GM23248 (cell line): ENCODE data around the gene CEP131. TPM values are rescaled to one million over a fixed set of nuclear protein-coding genes. Genes with fewer than 3 reads are reported as not detected.

Experiments used
- DNase-seq: peaks from one replicate; pipeline ENCODE4 v3.0.0-alpha.2; 2015
- H2AFZ ChIP-seq: fragments of 200-600 bp; sonication (generic); 2 replicates; pipeline ENCODE4 v1.6.1; 2016; ENCODE audit warnings: antibody characterized with exemption
- H3F3A ChIP-seq: fragments of 200-600 bp; sonication (generic); 2 replicates; pipeline ENCODE4 v1.6.1; 2016; ENCODE audit warnings: mild to moderate bottlenecking, antibody characterized with exemption, mixed run types; ENCODE audit not compliant: insufficient read depth
- H3K27ac ChIP-seq: fragments of 200-600 bp; sonication (generic); 2 replicates; pipeline ENCODE4 v1.5.1; 2016; ENCODE audit warnings: mild to moderate bottlenecking
- H3K27me3 ChIP-seq: fragments of 200-600 bp; sonication (generic); replicated peaks from 2 replicates; pipeline ENCODE4 v1.6.1; 2016; ENCODE audit warnings: mild to moderate bottlenecking; ENCODE audit not compliant: insufficient read depth
- H3K36me3 ChIP-seq: fragments of 200-600 bp; sonication (generic); 2 replicates; pipeline ENCODE4 v1.6.1; 2016; ENCODE audit warnings: low read depth, mild to moderate bottlenecking
- H3K4me1 ChIP-seq: fragments of 200-600 bp; sonication (generic); 2 replicates; pipeline ENCODE4 v1.6.1; 2016; ENCODE audit warnings: mild to moderate bottlenecking; ENCODE audit not compliant: insufficient read depth
- H3K4me2 ChIP-seq: fragments of 200-600 bp; sonication (generic); one replicate; pipeline ENCODE4 v1.6.1; 2016; ENCODE audit warnings: mild to moderate bottlenecking; ENCODE audit not compliant: unreplicated experiment
- H3K4me3 ChIP-seq: fragments of 200-600 bp; sonication (generic); 2 replicates; pipeline ENCODE4 v1.5.1; 2016; ENCODE audit warnings: mild to moderate bottlenecking
- H3K79me2 ChIP-seq: fragments of 200-600 bp; sonication (generic); 2 replicates; pipeline ENCODE4 v1.6.1; 2016; ENCODE audit warnings: mild to moderate bottlenecking; ENCODE audit not compliant: insufficient read depth
- H3K9ac ChIP-seq: fragments of 200-600 bp; sonication (generic); 2 replicates; pipeline ENCODE4 v1.6.1; 2016; ENCODE audit warnings: mild to moderate bottlenecking
- H3K9me2 ChIP-seq: fragments of 200-600 bp; sonication (generic); 2 replicates; pipeline ENCODE4 v1.6.1; 2016; ENCODE audit warnings: mixed run types, mild to moderate bottlenecking, moderate library complexity; ENCODE audit not compliant: insufficient read depth
- H3K9me3 ChIP-seq: fragments of 200-600 bp; sonication (generic); one replicate; pipeline ENCODE4 v1.6.1; 2017; ENCODE audit warnings: low read depth
- H4K20me1 ChIP-seq: fragments of 200-600 bp; sonication (generic); 2 replicates; pipeline ENCODE4 v1.6.0; 2016; ENCODE audit not compliant: insufficient read depth
- EZH2 ChIP-seq: fragments of 200-600 bp; sonication (generic); IDR thresholded peaks from 2 replicates; pipeline ENCODE4 v1.6.1; 2018; ENCODE audit warnings: antibody characterized with exemption, mild to moderate bottlenecking; ENCODE audit not compliant: insufficient read depth, poor library complexity, severe bottlenecking
- EZH2phosphoT487 ChIP-seq: fragments of 200-600 bp; sonication (generic); IDR thresholded peaks from 2 replicates; pipeline ENCODE4 v1.6.1; 2018; ENCODE audit warnings: antibody characterized with exemption, moderate library complexity, mild to moderate bottlenecking, low read depth; ENCODE audit not compliant: insufficient read depth
- WGBS, 2 experiments: methylation state at CpG; one replicate each; pipeline ENCODE4 v1.1.6; 2015 to 2017; ENCODE audit warnings: low lambda C conversion rate in 2 of 2, low coverage in 1 of 2; ENCODE audit errors: missing lambda C conversion rate in 2 of 2; 5-methylcytosine and 5-hydroxymethylcytosine counted together
- in situ Hi-C: fragments of 300-500 bp; cut with MboI; formaldehyde crosslinking; loops from 2 replicates; pipeline ENCODE4 v1.15.0; 2020
- polyA plus RNA-seq: library from polyadenylated mRNA; unstranded; fragments of >200 nt; fragmentation: Nextera tagmentation; extraction: Ambion mirVana; gene quantifications from 2 replicates; pipeline ENCODE4 v1.2.1, GENCODE V29; 2016
- total RNA-seq: library from RNA; depleted of rRNA; stranded (reverse); fragments of >200 nt; shearing (Covaris generic); gene quantifications from 2 replicates; pipeline ENCODE4 v1.2.3, GENCODE V29; 2014

Gene CEP131
- total and polyA plus RNA-seq, 2 experiments from 2014 or later = 5.6 to 8.0 TPM

- Histone ChIP-seq H3K27me3 (no peaks in the 10 kb centered on the region; the same call in 1 of the 2 replicates), H3K4me1 (no peaks in the 10 kb centered on the region), H3K9ac (no peak overlapping the region), H3K4me2 (no peak overlapping the region), H3K79me2 (no peaks in the 10 kb centered on the region), H3K9me3 (no peaks in the 10 kb centered on the region), H3F3A (0 out of 2 replicates have a peak, but pooled peaks cover 9% of the 10 kb centered on the region), H3K9me2 (no peaks in the 10 kb centered on the region), H2AFZ (no peak overlapping the region), H3K36me3 (no peaks in the 10 kb centered on the region), H4K20me1 (no peaks in the 10 kb centered on the region), H3K27ac (no peak overlapping the region), H3K4me3 (no peak overlapping the region)
- 83 to 86% methylated on average over 8 of the region's 8 CpGs for WGBS, 2 experiments
- in situ Hi-C loops = no loop called here
- TF ChIP-seq EZH2phosphoT487 = no peak
- no peak for TF ChIP-seq EZH2
- no peak for DNase-seq
Measured at GRCh38 chr17:81152288-81152828, 70.4 kb downstream of the CEP131 start.

DNA sequence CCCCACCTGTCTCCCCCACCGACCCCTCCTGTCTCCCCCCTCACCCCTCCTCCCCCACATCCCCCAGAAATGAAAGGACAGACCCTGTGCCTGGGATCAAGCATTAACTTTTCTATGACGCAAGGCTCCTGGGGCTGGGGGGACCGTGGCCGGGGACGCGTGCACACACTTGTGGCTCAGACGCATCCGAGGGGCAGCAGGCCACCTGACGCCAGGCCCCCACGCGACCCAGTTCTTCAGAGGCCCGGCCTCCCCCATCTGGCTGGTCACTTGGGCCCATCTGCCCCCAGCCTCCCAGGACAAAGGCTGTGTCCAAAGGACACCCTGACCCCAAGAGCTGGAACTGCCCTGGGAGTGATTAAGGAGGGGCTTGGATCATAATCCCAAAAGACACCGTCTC lies 71.5 kb downstream of the CEP131 start:
- in situ Hi-C loops = no loop called here

DNA sequence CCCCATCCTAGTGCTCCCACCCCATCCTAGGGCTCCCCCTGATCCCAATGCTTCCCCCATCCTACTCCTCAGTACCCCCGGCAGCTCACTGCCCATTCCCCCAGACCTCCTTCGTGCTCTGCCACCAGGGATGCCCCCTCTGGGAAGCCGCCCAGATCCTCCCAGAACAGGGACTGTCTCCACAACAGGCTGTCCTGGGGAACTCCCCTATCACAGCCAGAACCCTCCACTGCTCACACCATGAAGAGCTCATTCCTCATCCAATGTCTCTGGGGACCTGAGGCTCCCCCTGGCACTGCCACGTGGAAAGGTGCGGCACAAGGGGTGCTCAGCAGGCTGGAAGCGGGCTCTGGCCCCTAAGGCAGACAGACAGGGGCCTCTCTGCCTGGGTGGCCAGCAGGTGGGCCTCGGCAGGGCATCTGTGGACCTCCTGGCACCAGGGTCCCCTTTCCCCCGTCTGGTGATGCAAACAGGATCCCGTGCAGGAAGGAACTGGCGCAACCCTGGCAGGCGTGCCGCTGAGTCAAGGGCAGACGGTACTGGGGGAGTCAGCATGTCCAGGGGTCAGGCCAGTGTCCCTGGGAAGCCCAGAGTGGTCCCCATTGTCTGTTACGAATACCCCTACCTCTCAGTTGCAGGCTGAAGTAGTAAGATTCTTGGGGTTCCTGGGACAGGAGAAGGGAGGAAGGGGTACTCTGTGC lies 72.2 kb downstream of the CEP131 start:
- Histone ChIP-seq H3K4me1 (no peaks in the 10 kb centered on the region), H3K9ac (no peak overlapping the region), H3K27me3 (no peaks in the 10 kb centered on the region; the same call in 1 of the 2 replicates), H3K27ac (no peak overlapping the region), H3K4me2 (no peak overlapping the region), H3K9me2 (no peaks in the 10 kb centered on the region), H3K79me2 (no peaks in the 10 kb centered on the region), H3K9me3 (no peaks in the 10 kb centered on the region), H2AFZ (no peak overlapping the region), H4K20me1 (no peaks in the 10 kb centered on the region), H3K36me3 (no peaks in the 10 kb centered on the region), H3F3A (0 out of 2 replicates have a peak, but pooled peaks cover 9% of the 10 kb centered on the region), H3K4me3 (no peak overlapping the region)
- 57 to 62% methylated on average over 14 of the region's 14 CpGs for WGBS, 2 experiments
- in situ Hi-C loops = no loop called here
- TF ChIP-seq EZH2phosphoT487 (no peak), EZH2 (no peak)
- DNase-seq = peak; percentile 42

More for the DNA sequence above, 71.5 kb downstream of the CEP131 start:
- no peaks in the 10 kb centered on the region for H3K4me1 ChIP-seq
- no peak for TF ChIP-seq EZH2
- TF ChIP-seq EZH2phosphoT487 = no peak
- H3K4me3 ChIP-seq = no peak overlapping the region
- no peaks in the 10 kb centered on the region for H3K9me2 ChIP-seq
- WGBS, 2 experiments = 56 to 71% methylated on average over 3 to 12 of the region's 13 CpGs
- no peak overlapping the region for H3K4me2 ChIP-seq
- no peaks in the 10 kb centered on the region; the same call in 1 of the 2 replicates for H3K27me3 ChIP-seq
- H3K27ac ChIP-seq = no peak overlapping the region
- no peaks in the 10 kb centered on the region for H3K79me2 ChIP-seq
- H2AFZ ChIP-seq = no peak overlapping the region
- no peaks in the 10 kb centered on the region for H3K36me3 ChIP-seq
- H3F3A ChIP-seq = 0 out of 2 replicates have a peak, but pooled peaks cover 9% of the 10 kb centered on the region
- H3K9ac ChIP-seq = no peak overlapping the region
- no peaks in the 10 kb centered on the region for H3K9me3 ChIP-seq
- H4K20me1 ChIP-seq = no peaks in the 10 kb centered on the region
- no peak for DNase-seq

GRCh38 chr17:81148986-81149533 lies 73.7 kb downstream of the CEP131 start:
- Histone ChIP-seq H2AFZ (no peak overlapping the region), H3K9ac (no peak overlapping the region), H3K9me2 (no peaks in the 10 kb centered on the region), H3K4me1 (no peaks in the 10 kb centered on the region), H3K27ac (no peak overlapping the region), H3K9me3 (no peaks in the 10 kb centered on the region), H3K36me3 (no peaks in the 10 kb centered on the region), H3K79me2 (no peaks in the 10 kb centered on the region), H3K4me2 (no peak overlapping the region), H3F3A (0 out of 2 replicates have a peak, but pooled peaks cover 9% of the 10 kb centered on the region), H3K27me3 (no peaks in the 10 kb centered on the region; the same call in 1 of the 2 replicates), H3K4me3 (no peak overlapping the region), H4K20me1 (no peaks in the 10 kb centered on the region)
- TF ChIP-seq EZH2phosphoT487 (no peak), EZH2 (no peak)
- in situ Hi-C loops = no loop called here
- WGBS, 2 experiments = 72 to 90% methylated on average over 4 to 13 of the region's 14 CpGs
- no peak for DNase-seq
